ENCODE data around the gene NT5M. TPM values are rescaled to one million over a fixed set of nuclear protein-coding genes. Genes with fewer than 3 reads are reported as not detected.

The NT5M gene
- total and polyA plus RNA-seq, 8 donors, result 0.72 to 6.6 (median 2.8) TPM; not detected in 2

DNA sequence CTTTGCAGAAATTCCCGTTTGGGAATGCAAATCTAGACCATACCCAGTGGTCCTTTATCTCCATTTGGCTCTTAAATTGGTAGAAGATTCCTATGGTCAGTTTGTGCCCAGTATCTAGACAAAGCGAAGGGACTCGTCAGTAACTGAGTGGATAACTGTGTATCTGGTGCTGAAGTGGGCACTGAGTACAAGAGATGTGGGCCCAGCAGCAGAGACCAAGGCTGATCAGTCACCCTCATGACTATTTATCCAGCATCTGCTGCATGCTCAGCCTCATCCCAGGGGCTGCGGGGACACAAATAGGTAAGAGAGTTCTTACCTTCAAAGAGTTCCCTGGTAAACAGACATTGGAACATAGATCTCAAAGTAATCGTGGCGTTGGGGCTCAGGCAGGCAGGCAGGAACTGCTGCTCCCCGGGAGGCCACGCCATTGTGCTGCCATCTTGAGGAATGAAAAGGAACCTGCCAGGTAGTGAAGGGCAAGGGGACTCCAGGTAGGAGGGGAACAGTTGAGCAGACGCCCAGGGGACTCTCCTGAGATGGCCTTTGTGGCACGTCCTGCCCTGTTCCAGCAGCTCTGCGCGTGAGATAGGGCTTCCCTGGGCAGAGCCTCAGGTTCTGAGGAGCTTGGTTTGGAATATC, 10.3 kb downstream of the NT5M start:
- DNase-seq, result peak; percentile 70 to 84
- Histone ChIP-seq H3K27me3 (no peaks in the 10 kb centered on the region), H3K36me3 (peaks cover 0 to 20% (median 0%) of the 10 kb centered on the region in 4 donors), H3K27ac (no peak overlapping the region), H3K9me3 (no peaks in the 10 kb centered on the region), H3K4me3 (no peak overlapping the region), H3K4me1 (no peaks in the 10 kb centered on the region)
- TF ChIP-seq CTCF (IDR thresholded peaks at IDR 0.05) (peak in 5 of 7 experiments; percentile 29 to 63 (median 59)), POLR2AphosphoS5 (IDR thresholded peaks at IDR 0.05) (peak in 1 of 3 donors; percentile 32), POLR2A (IDR thresholded peaks at IDR 0.05) (no peak), EP300 (IDR thresholded peaks at IDR 0.05) (no peak)
- 37 to 49% (median 43%) methylated on average over 12 of the region's 12 CpGs for WGBS, 5 donors
- intact Hi-C loops (cut with DNase I; ENCODE audit: low total_unique reads), result no loop called here

DNA sequence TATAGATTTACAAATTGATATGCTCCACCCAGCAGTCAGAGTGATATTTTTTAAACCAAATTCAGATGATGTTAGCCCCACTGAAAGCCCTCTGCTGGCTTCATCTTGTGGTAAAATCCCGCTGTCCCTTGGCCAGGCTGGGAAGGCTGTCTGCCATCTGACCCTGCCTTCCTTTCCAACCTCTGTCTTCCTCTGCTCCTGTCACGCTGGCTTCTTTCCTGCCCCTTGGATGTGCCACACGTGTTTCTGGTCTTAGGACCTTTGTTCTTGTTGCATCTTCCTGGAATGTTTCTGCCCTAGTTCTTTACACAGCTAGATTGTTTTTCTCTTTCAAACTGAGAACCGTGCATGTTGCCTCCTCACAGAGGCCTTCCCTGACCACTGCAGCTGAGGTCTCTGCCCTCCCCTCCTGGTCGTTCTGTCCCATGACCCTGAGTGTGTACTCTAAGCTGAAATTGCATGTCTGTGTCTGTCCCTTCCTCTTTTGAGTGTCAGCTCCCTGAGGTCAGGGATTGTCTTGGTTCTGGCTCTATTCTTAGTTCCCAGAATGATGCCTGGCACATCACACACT, 11.4 kb downstream of the NT5M start:
- H3K4me1 ChIP-seq, result no peaks in the 10 kb centered on the region
- peak in 1 of 2 donors; percentile 8 for DNase-seq
- TF ChIP-seq CTCF (IDR thresholded peaks at IDR 0.05), result no peak
- TF ChIP-seq EP300 (IDR thresholded peaks at IDR 0.05), result no peak
- no peak for TF ChIP-seq POLR2AphosphoS5 (IDR thresholded peaks at IDR 0.05)
- no peak for TF ChIP-seq POLR2A (IDR thresholded peaks at IDR 0.05)
- no peak overlapping the region for H3K27ac ChIP-seq
- intact Hi-C loops (cut with DNase I; ENCODE audit: low total_unique reads), result no loop called here
- H3K9me3 ChIP-seq, result no peaks in the 10 kb centered on the region
- H3K4me3 ChIP-seq, result no peak overlapping the region
- no peaks in the 10 kb centered on the region for H3K27me3 ChIP-seq
- peaks cover 0 to 20% (median 0%) of the 10 kb centered on the region in 4 donors for H3K36me3 ChIP-seq
- 73 to 82% (median 77%) methylated on average over 5 of the region's 5 CpGs for WGBS, 5 donors

DNA sequence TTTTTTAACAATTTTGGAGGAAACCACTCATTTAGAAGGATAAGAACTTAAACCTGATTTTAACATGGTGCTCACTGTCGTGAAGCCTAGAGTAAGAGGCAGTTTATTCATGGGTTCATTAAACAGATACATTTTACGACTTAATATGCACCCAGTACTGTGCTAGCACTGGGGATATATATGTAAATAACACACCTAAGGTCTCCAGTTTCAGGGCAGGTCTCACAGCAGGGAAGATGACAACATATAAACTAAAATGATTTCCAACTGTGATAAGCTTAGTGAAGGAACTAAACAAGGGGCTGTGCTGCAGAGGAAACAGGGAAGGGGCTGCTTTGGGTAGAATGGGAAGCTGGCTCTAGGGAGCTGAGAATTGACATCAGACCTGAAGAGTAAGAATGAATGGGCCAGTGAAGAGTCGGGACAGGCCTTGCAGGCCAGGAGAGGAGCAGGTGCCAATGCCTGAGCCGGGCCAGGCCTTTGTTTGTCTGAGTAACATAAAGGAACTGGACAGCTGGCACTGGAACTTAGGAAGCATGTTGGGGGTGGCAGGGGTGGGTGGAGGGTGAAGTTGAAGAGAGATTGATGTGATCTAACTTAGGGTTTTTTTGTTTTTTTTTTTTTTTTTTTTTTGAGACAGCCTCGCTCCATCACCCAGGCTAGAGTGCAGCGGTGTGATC, 12.1 kb downstream of the NT5M start:
- Histone ChIP-seq H3K27me3 (no peaks in the 10 kb centered on the region), H3K27ac (no peak overlapping the region), H3K4me3 (no peak overlapping the region), H3K4me1 (no peaks in the 10 kb centered on the region), H3K9me3 (no peaks in the 10 kb centered on the region), H3K36me3 (peaks cover 0 to 20% (median 0%) of the 10 kb centered on the region in 4 donors)
- TF ChIP-seq POLR2A (IDR thresholded peaks at IDR 0.05), result no peak
- no peak for TF ChIP-seq POLR2AphosphoS5 (IDR thresholded peaks at IDR 0.05)
- no peak for TF ChIP-seq CTCF (IDR thresholded peaks at IDR 0.05)
- TF ChIP-seq EP300 (IDR thresholded peaks at IDR 0.05), result no peak
- 68 to 81% (median 73%) methylated on average over 5 to 6 of the region's 6 CpGs for WGBS, 5 donors
- intact Hi-C loops (cut with DNase I; ENCODE audit: low total_unique reads), result no loop called here
- peak in 1 of 2 donors; percentile 25 for DNase-seq

GRCh38 chr17:17320188-17320910, 17.2 kb downstream of the NT5M start:
- no peak for TF ChIP-seq POLR2AphosphoS5 (IDR thresholded peaks at IDR 0.05)
- no peak for TF ChIP-seq POLR2A (IDR thresholded peaks at IDR 0.05)
- TF ChIP-seq EP300 (IDR thresholded peaks at IDR 0.05), result no peak
- no peak for TF ChIP-seq CTCF (IDR thresholded peaks at IDR 0.05)
- H3K27me3 ChIP-seq, result no peaks in the 10 kb centered on the region
- no peaks in the 10 kb centered on the region for H3K4me1 ChIP-seq
- no peak overlapping the region for H3K4me3 ChIP-seq
- H3K27ac ChIP-seq, result no peak overlapping the region
- H3K36me3 ChIP-seq, result peaks cover 0 to 22% (median 0%) of the 10 kb centered on the region in 4 donors
- no peaks in the 10 kb centered on the region for H3K9me3 ChIP-seq
- DNase-seq, result peak in 1 of 2 donors; percentile 17
- WGBS, 5 donors, result 88 to 91% (median 89%) methylated on average over 16 of the region's 16 CpGs
- intact Hi-C loops (cut with DNase I; ENCODE audit: low total_unique reads), result no loop called here
